ENCODE measurements around the gene MC5R.

The MC5R gene

DNA sequence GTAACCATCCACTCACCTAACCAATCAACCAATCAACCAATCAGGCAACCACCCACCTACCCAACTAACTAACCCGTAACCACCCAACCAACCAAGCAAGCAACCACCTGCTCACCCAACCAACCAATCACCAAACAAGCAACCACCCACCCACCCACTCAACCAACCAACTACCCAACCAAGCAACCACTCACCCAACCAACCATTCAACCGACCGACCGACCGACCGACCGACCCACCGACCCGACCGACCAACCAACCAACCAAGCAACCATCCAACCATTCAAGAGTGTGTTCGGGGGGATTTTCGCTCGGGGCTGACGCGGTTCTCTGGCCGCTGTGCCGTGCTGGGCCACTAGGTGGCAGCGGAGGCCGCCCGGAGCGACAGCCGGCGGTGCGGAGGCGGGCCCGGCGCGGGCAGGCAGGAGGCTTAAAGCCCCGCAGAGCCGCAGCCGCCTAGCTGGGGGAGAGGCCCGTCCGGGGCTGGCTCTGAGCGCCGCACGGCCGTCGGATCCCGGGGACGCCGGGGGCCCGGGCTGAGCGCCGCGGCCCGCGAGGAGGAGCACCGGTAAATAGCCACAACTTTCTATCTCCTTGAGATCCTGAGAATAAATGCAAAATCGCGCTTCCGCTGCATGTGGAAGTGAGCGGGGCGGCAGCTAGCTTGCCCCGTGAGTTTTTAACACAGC lies at the start of gene MC5R:
Gene MC5R, plus strand, starts transcription at position 443 of the 689 bp plus-strand sequence. CDS start 1,617 bp downstream, outside the sequence.
- no peak for DNase-seq

DNA sequence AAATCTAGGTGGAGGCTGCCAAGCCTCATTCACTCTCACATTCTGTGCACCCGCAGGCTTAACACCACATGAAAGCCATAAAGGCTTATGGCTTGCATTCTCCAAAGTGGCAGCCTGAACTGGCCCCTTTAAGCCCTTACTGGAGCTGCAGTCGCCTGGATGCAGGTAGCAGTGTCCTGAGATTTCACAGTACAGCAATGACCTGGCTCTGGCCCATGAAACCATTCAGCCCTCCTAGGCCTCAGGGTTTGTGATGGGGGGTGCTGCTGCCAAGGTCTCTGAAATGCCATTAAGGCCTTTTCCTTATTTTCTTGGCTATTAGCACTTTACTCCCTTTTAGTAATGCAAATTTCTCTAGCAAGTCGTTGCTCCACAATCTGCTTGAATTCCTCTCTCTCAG lies 48.9 kb upstream of the MC5R start:
- DNase-seq, result no peak

GRCh38 chr18:13791181-13791580 lies 32.8 kb upstream of the MC5R start:
- no peak for DNase-seq

DNA sequence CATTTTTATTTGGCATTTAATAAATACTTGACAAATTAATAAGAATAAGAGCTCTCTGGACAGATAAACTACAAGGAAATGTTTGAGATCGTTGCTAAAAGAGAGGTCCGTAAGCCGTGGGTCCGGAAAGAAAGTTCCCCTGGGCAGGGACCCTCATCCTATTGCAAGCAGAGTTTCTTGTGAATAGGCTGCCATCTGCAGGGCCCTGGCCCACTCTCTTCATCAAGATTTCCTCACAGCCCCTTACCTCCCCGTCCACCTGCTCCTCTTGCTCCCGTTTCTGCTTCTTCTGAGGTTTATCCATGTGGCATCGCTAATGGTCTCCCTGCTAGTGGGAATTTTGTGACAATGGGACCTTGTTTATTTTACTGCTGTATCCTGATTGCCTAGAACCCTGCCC lies 30.1 kb upstream of the MC5R start:
- no peak for DNase-seq

- no peak for DNase-seq
Observed at GRCh38 chr18:13796515-13796914, 27.4 kb upstream of the MC5R start.

DNA sequence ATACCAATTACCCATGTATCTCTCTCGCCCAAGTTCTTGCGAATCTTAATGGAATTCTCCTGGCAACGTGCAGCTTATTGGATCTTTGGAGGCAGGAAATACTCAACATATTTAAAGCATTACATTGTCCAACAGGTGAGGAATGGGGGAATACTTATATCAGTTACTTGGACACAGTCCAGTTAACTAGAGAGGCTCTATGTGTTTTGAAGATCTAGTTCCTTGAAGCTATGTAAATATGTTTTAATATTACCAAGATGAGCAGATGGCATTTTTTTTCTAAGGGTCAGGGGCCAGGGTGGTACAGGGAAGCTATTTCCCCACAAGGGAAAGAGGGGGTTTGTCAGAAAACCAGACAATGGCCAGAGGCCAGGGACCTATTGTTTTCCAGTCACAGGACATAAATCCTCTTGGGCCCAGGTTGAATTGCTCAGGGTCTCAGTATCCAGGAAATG lies 26.8 kb upstream of the MC5R start:
- no peak for DNase-seq

GRCh38 chr18:13799396-13799795 lies 24.6 kb upstream of the MC5R start:
- DNase-seq, result no peak

GRCh38 chr18:13800505-13801259 lies 23.3 kb upstream of the MC5R start:
- DNase-seq, result no peak

DNA sequence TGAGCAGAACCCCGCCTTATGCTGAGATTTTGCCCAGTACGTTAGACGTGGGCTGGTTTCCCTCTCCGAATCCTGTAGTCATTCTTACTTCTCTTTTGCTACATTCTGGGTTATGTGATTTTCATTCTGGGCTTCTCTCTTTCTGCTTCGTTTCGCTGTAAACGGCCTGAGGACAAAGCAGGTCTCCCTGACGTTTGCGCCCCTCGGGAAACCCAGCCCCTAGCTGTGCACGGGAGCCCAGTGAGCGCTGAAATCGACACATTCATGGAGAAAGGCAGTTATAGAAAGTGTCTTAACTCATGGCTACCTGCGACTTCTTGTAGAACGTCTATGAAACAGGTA lies 22.7 kb upstream of the MC5R start:
- no peak for DNase-seq

DNA sequence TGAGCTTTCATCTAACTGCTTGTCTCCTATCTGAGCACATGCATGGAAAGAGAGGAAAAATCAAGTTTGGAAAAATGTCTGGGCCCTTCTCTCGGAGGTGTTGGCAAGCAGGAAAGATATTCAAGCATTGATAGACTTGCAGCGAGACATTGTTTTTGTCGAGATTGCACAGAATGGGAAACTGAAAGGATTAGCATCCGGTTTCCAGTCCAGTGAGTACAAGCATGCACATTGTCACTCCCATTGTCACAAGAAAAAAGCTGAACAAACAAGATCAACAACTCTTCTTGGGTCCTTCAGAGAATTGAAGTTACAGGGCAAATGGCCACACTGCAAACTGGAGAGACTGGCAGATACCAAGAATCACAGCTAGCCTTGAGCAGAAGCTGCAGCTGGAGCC lies 19.6 kb upstream of the MC5R start:
- no peak for DNase-seq

- no peak for DNase-seq
Observed at GRCh38 chr18:13808294-13809042, 15.5 kb upstream of the MC5R start.

GRCh38 chr18:13809043-13809430 lies 14.9 kb upstream of the MC5R start:
- no peak for DNase-seq

DNA sequence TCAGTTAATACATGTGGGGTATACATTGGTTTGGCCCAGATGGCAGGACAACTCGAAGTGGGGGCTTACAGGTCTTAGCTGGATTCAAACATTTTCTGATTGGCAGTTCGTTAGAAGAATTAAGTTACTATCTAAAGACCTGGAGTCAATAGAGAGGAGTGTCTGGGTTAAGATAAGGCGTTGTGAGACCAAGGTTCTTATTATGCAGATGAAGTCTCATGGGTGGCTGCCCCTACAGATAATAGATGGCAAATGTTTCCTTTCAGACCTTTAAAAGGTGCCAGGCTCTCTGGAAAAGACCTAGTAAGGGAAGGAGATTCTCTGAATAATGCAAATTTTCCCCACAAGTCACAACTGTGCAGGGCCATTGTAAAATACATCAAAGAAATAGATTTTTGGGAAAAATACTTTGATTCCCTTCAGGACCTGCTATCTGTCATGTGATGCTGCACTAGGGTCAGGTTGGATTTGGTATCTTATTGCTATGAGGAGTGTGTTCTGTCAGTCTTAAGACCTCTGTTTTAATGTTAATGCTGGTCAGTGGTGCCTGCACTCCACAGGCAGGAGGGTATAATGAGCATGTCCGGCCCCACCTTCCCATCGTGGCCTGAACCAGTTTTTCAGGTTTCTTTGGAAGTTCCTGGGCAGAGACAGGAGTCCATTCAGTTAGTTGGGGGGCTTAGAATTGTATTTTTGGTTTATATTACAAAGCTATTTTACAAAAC lies 14.3 kb upstream of the MC5R start:
- no peak for DNase-seq

DNA sequence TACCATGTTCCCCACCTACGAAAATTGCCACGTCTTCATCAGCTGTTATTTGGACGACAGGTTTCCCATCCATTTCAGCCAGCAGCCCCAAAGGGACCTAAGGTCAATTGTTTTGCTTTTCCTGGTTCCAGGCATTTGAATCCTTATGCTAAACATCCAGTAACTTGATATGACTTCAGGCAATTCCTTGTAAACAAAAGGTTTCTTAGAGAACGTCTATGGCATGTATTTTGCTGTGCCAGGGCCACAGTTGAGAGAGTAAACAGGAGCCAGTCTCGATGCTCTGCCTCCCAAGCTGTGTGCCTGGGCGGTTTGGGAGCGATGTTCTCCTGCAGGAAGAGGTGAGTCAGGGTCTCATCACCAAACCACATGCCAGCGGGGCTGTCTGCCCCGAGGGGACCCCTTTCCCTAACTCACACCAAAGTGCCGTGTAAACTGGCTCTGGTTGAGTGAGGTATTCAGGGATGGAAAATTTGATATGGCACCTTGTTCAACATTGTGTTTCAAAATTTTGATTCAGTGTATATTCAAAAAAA lies 12.9 kb upstream of the MC5R start:
- no peak for DNase-seq

GRCh38 chr18:13811993-13812392 lies 12.0 kb upstream of the MC5R start:
- no peak for DNase-seq

GRCh38 chr18:13813271-13813849 lies 10.6 kb upstream of the MC5R start:
- DNase-seq, result no peak

DNA sequence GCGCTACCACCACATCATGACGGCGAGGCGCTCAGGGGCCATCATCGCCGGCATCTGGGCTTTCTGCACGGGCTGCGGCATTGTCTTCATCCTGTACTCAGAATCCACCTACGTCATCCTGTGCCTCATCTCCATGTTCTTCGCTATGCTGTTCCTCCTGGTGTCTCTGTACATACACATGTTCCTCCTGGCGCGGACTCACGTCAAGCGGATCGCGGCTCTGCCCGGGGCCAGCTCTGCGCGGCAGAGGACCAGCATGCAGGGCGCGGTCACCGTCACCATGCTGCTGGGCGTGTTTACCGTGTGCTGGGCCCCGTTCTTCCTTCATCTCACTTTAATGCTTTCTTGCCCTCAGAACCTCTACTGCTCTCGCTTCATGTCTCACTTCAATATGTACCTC lies 2.3 kb downstream of the MC5R start:
- DNase-seq, result no peak

DNA sequence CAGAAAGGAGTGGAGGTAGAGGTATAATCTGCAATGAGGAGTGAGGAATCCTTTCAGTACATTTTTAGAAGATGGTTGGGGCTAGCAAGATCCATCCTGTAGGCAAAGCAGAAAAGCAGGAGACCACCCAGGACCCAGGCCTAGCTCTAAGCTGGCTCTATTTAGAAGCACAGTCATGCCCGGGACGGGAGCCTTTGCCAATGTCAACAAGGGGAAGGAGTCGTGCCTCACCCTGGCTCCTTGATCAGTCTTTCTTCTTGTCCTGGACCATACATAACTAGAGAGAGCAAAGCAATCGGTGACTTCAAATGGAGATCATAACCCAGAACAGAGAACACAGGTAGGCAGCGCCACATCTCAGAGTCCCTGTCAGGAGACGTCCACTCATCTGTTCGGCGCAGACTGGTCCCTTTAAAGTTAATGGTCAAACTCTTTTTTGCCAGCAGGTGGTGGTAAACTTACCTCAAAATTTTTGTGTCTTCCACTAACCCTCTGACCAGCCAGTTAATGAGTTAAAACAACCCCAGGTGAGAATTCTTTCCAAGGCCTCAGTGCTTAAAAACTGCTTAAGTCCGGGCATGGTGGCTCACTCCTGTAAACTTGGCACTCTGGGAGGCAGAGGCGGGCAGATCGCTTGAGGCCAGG lies 8.0 kb downstream of the MC5R start:
- DNase-seq, result no peak

- DNase-seq, result no peak
Observed at GRCh38 chr18:13834496-13835015, 10.6 kb downstream of the MC5R start.

DNA sequence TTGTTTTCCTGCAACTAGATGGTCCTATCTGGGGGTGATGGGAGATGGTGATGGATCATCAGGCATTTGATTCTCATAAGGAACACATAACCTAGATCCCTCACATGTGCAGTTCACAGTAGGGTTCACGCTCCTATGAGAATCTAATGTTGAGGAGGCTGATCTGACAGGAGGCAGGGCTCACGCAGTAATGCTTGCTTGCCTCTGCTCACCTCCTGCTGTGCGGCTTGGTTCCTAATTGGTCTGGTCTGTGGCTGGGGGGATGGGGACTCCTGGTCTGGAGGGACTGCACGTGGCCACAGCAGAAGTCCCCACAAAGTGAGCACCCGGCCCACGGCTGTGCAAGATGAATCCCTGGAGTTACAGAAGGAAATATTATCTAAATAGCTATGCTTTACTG lies 11.3 kb downstream of the MC5R start:
- no peak for DNase-seq

DNA sequence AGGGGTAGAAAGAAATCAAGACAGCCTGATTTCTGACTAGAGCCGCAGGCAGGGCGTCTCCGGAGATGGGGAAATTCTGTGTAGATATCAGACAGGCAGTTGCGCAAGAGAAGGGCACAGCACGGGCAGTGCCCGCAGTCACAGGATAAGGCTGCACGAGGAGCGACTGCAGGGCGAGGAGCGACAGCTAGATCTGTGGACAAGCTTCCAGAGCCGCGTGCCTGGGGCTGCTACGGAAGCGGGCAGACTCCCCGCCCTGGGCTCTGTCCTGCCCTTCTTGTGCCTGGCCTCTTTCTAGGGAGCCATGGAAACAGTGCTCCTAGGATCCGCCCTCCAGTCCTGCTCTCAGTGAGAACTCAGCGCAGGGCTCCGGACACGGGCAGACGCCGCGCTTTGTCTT lies 12.6 kb downstream of the MC5R start:
- DNase-seq, result no peak

DNA sequence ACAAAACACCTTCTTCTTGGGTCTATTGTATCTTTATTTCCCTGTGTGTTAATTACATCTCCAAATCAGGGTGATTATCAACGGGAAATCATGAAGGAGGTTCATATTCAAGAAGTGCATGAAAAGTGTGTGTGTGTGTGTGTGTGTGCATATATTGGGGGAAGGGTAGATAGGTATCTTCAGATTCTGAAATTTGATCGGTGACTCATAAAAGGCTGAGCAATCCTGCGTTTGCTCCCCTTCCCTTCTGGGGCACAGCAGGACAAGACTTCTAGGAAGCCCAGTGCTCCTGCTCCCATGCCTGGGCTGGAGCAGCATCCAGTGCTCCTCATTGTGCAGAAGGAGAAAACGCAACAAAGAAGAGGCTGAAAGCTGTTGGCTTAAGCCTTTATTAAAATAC lies 25.8 kb downstream of the MC5R start:
- DNase-seq, result no peak
